AG09319 (cell line): ENCODE results near the gene RPL28.

ENCODE experiments used
- DNase-seq: peaks from one replicate; pipeline ENCODE4 v3.0.0-alpha.2; 2010; ENCODE audit warnings: low read depth; ENCODE audit errors: extremely low read depth
- CTCF ChIP-seq: IDR thresholded peaks from 2 replicates; pipeline ENCODE4 v1.5.1; 2011; ENCODE audit warnings: low read depth, mild to moderate bottlenecking, inconsistent platforms, low read length, moderate library complexity

RPL28 gene

GRCh38 chr19:55362990-55363716 is 22.6 kb upstream of the RPL28 start, which contains the start of gene GARIN5B:
GARIN5B (minus strand) TSS chr19:55363260; CDS start chr19:55363066, 194 bp downstream.
- no peak for TF ChIP-seq CTCF
- no peak for DNase-seq

- DNase-seq, result no peak
- TF ChIP-seq CTCF, result no peak
Observed at GRCh38 chr19:55365245-55365644, 20.5 kb upstream of the RPL28 start.

- TF ChIP-seq CTCF, result no peak
- DNase-seq, result no peak
Observed at GRCh38 chr19:55365964-55366363, 19.8 kb upstream of the RPL28 start.

- no peak for TF ChIP-seq CTCF
- no peak for DNase-seq
Observed at GRCh38 chr19:55366790-55367189, 18.9 kb upstream of the RPL28 start.

- TF ChIP-seq CTCF, result no peak
Observed at GRCh38 chr19:55368106-55368505, 17.6 kb upstream of the RPL28 start.

GRCh38 chr19:55368701-55369563 is 16.8 kb upstream of the RPL28 start:
- no peak for TF ChIP-seq CTCF
- no peak for DNase-seq

More at GRCh38 chr19:55368106-55368505, 17.6 kb upstream of the RPL28 start:
- no peak for DNase-seq
